NCI-H524 (cell line): ENCODE measurements around the gene SREBF2.
"Not testable (repeated sequence)": the region's sequence is repeated elsewhere in the genome, so short reads cannot be mapped to it uniquely, and the experiment has no call there.

Source experiments
- DNase-seq, 2 experiments: peaks; one replicate each; lab custom pipeline; 2025; lab: John Stamatoyannopoulos, UW

The SREBF2 gene

GRCh38 chr22:41946629-41947423 is 113.9 kb downstream of the SREBF2 start, which contains the start of gene CENPM:
TSS of gene CENPM (minus strand) at chr22:41947152. CDS start at chr22:41947076, 76 bp downstream.
- peak; percentile 97 to 98 for DNase-seq

GRCh38 chr22:41947424-41948080 is 114.6 kb downstream of the SREBF2 start:
- DNase-seq: peak in 1 of 2 experiments; percentile 33

GRCh38 chr22:41948142-41948541 is 115.2 kb downstream of the SREBF2 start:
- DNase-seq: no peak

- not testable (repeated sequence) for DNase-seq
Observed at GRCh38 chr22:41948928-41949296, 116.0 kb downstream of the SREBF2 start.

- peak; percentile 75 to 94 for DNase-seq
Observed at GRCh38 chr22:41949297-41949965, 116.5 kb downstream of the SREBF2 start.

GRCh38 chr22:41951898-41952474 is 119.1 kb downstream of the SREBF2 start, which contains the start of gene SMIM45:
TSS of gene SMIM45 (plus strand) at chr22:41952150.
- DNase-seq: peak; percentile 97

- no peak for DNase-seq
Observed at GRCh38 chr22:41952713-41953112, 119.8 kb downstream of the SREBF2 start.
